HepG2 (cell line): Measurements from ENCODE around the gene ANKRD1. TPM values are rescaled to one million over a fixed set of nuclear protein-coding genes. Genes with fewer than 3 reads are reported as not detected.

ENCODE experiments used
- FOXK2 ChIP-seq: fragments of 450-650 bp; IDR thresholded peaks from 2 replicates; pipeline ENCODE4 v1.6.1; 2016
- GATAD2A ChIP-seq: IDR thresholded peaks from 2 replicates; pipeline ENCODE4 v1.6.1; 2016
- JUND ChIP-seq: sonication (generic); formaldehyde crosslinking; IDR thresholded peaks from 2 replicates; pipeline ENCODE4 v1.8.0; 2022; ENCODE audit warnings: mild to moderate bottlenecking, missing genetic modification reagents
- ZNF160 ChIP-seq: sonication (generic); formaldehyde crosslinking; IDR thresholded peaks from 2 replicates; pipeline ENCODE4 v1.8.0; 2022; ENCODE audit warnings: mild to moderate bottlenecking, inconsistent platforms, missing genetic modification reagents
- ZNF790 ChIP-seq: sonication (generic); formaldehyde crosslinking; IDR thresholded peaks from 2 replicates; pipeline ENCODE4 v1.8.0; 2022; ENCODE audit warnings: missing genetic modification reagents, mild to moderate bottlenecking, borderline replicate concordance
- ZSCAN31 ChIP-seq: sonication (generic); formaldehyde crosslinking; IDR thresholded peaks from 2 replicates; pipeline ENCODE4 v1.5.0; 2020; ENCODE audit warnings: low read depth, mild to moderate bottlenecking, missing genetic modification reagents
- polyA plus RNA-seq, 8 experiments: library from polyadenylated mRNA; depleted of rRNA in 3 of 8; stranded (reverse) in 7 of 8; unstranded in 1 of 8; fragments of >200 nt; fragmentation: Illumina TruSeq in 4 of 8; extraction: Trizol in 4 of 8; gene quantifications; 2 replicates each; pipeline versions ENCODE4 v1.2.1 to v1.2.3, GENCODE V29; 2011 to 2016; ENCODE audit warnings: low read depth in 4 of 8, missing spikeins in 1 of 8, mixed read lengths in 1 of 8; ENCODE audit not compliant: insufficient read depth in 1 of 8
- total RNA-seq, 5 experiments: library from RNA; depleted of rRNA; stranded (reverse); fragments of >200 nt; fragmentation: Illumina TruSeq; extraction: Trizol; gene quantifications; 2 replicates each; pipeline ENCODE4 v1.2.3, GENCODE V29; 2016; ENCODE audit warnings: low read depth in 1 of 5
- TF ChIP-seq, protein P1 (sequence below): sonication (generic); formaldehyde crosslinking; IDR thresholded peaks from 2 replicates; pipeline ENCODE4 v1.8.0; 2022; ENCODE audit warnings: mild to moderate bottlenecking, missing genetic modification reagents, moderate library complexity
- TF ChIP-seq, protein P2 (sequence below): sonication (generic); formaldehyde crosslinking; IDR thresholded peaks from 2 replicates; pipeline ENCODE4 v1.4.0; 2020; ENCODE audit warnings: missing genetic modification reagents
- TF ChIP-seq, protein P3 (sequence below): sonication (generic); formaldehyde crosslinking; IDR thresholded peaks from 2 replicates; pipeline ENCODE4 v1.4.0; 2020; ENCODE audit warnings: missing genetic modification reagents, borderline replicate concordance
- TF ChIP-seq, protein P4 (sequence below): IDR thresholded peaks from 2 replicates; pipeline ENCODE4 v1.6.1; 2016; ENCODE audit warnings: missing compliant biosample characterization, missing genetic modification reagents, borderline replicate concordance
- TF ChIP-seq, protein P5 (sequence below): sonication (generic); formaldehyde crosslinking; IDR thresholded peaks from 2 replicates; pipeline ENCODE4 v1.5.0; 2020; ENCODE audit warnings: mild to moderate bottlenecking, missing genetic modification reagents
- TF ChIP-seq, protein P6 (sequence below): sonication (generic); formaldehyde crosslinking; IDR thresholded peaks from 2 replicates; pipeline ENCODE4 v1.8.0; 2022; ENCODE audit warnings: mild to moderate bottlenecking, missing genetic modification reagents
- TF ChIP-seq, protein P7 (sequence below): sonication (generic); formaldehyde crosslinking; IDR thresholded peaks from 2 replicates; pipeline ENCODE4 v1.5.0; 2020; ENCODE audit warnings: mild to moderate bottlenecking, missing genetic modification reagents

ANKRD1 gene
- total and polyA plus RNA-seq, 2 of the 13 experiments (the other 11 are each of a cell fraction or from before 2014, with no cell fraction given): 19.4 to 41.8 TPM

DNA sequence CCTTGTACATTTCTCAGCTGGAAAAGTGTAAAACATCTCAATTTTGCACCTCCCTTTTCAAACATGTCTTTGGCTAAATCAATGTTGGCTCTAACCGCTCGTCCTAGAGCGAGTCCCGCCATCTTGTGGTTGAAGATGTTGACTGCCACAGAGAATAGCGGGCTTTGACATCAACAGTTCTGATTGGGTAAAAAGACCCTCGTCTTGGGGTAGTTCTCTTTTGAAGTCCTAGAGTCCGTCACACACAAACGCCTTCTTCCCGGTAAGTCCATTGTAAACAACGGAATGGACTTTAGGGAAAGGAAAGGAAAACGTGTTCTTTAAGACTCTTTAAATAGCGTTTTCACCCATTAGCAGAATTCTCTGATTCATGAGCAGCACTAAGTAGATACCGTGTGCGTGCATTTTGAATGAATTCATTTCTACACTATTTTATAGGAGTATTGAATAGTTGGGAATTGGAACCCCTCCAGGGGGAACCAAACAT is 49.6 kb downstream of the ANKRD1 start (continued):
- TF ChIP-seq, protein P1, sequence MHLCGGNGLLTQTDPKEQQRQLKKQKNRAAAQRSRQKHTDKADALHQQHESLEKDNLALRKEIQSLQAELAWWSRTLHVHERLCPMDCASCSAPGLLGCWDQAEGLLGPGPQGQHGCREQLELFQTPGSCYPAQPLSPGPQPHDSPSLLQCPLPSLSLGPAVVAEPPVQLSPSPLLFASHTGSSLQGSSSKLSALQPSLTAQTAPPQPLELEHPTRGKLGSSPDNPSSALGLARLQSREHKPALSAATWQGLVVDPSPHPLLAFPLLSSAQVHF: no peak
- TF ChIP-seq GATAD2A (CRISPR knock-in tag) (no peak), ZNF160 (CRISPR knock-in tag) (no peak), ZSCAN31 (CRISPR knock-in tag) (no peak), FOXK2 (no peak), JUND (CRISPR knock-in tag) (0 out of 2 replicates have a peak, but pooled peaks have one; percentile 26), ZNF790 (CRISPR knock-in tag) (no peak)
- TF ChIP-seq, protein P2, sequence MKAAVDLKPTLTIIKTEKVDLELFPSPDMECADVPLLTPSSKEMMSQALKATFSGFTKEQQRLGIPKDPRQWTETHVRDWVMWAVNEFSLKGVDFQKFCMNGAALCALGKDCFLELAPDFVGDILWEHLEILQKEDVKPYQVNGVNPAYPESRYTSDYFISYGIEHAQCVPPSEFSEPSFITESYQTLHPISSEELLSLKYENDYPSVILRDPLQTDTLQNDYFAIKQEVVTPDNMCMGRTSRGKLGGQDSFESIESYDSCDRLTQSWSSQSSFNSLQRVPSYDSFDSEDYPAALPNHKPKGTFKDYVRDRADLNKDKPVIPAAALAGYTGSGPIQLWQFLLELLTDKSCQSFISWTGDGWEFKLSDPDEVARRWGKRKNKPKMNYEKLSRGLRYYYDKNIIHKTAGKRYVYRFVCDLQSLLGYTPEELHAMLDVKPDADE (CRISPR knock-in tag): no peak
- TF ChIP-seq, protein P3, sequence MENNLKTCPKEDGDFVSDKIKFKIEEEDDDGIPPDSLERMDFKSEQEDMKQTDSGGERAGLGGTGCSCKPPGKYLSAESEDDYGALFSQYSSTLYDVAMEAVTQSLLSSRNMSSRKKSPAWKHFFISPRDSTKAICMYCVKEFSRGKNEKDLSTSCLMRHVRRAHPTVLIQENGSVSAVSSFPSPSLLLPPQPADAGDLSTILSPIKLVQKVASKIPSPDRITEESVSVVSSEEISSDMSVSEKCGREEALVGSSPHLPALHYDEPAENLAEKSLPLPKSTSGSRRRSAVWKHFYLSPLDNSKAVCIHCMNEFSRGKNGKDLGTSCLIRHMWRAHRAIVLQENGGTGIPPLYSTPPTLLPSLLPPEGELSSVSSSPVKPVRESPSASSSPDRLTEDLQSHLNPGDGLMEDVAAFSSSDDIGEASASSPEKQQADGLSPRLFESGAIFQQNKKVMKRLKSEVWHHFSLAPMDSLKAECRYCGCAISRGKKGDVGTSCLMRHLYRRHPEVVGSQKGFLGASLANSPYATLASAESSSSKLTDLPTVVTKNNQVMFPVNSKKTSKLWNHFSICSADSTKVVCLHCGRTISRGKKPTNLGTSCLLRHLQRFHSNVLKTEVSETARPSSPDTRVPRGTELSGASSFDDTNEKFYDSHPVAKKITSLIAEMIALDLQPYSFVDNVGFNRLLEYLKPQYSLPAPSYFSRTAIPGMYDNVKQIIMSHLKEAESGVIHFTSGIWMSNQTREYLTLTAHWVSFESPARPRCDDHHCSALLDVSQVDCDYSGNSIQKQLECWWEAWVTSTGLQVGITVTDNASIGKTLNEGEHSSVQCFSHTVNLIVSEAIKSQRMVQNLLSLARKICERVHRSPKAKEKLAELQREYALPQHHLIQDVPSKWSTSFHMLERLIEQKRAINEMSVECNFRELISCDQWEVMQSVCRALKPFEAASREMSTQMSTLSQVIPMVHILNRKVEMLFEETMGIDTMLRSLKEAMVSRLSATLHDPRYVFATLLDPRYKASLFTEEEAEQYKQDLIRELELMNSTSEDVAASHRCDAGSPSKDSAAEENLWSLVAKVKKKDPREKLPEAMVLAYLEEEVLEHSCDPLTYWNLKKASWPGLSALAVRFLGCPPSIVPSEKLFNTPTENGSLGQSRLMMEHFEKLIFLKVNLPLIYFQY (CRISPR knock-in tag): no peak
- TF ChIP-seq, protein P4, sequence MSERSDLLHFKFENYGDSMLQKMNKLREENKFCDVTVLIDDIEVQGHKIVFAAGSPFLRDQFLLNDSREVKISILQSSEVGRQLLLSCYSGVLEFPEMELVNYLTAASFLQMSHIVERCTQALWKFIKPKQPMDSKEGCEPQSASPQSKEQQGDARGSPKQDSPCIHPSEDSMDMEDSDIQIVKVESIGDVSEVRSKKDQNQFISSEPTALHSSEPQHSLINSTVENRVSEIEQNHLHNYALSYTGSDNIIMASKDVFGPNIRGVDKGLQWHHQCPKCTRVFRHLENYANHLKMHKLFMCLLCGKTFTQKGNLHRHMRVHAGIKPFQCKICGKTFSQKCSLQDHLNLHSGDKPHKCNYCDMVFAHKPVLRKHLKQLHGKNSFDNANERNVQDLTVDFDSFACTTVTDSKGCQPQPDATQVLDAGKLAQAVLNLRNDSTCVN (CRISPR knock-in tag): no peak
- TF ChIP-seq, protein P5, sequence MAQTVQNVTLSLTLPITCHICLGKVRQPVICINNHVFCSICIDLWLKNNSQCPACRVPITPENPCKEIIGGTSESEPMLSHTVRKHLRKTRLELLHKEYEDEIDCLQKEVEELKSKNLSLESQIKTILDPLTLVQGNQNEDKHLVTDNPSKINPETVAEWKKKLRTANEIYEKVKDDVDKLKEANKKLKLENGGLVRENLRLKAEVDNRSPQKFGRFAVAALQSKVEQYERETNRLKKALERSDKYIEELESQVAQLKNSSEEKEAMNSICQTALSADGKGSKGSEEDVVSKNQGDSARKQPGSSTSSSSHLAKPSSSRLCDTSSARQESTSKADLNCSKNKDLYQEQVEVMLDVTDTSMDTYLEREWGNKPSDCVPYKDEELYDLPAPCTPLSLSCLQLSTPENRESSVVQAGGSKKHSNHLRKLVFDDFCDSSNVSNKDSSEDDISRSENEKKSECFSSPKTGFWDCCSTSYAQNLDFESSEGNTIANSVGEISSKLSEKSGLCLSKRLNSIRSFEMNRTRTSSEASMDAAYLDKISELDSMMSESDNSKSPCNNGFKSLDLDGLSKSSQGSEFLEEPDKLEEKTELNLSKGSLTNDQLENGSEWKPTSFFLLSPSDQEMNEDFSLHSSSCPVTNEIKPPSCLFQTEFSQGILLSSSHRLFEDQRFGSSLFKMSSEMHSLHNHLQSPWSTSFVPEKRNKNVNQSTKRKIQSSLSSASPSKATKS (CRISPR knock-in tag): peak; percentile 39; the same call in 1 of the 2 replicates
- TF ChIP-seq, protein P6, sequence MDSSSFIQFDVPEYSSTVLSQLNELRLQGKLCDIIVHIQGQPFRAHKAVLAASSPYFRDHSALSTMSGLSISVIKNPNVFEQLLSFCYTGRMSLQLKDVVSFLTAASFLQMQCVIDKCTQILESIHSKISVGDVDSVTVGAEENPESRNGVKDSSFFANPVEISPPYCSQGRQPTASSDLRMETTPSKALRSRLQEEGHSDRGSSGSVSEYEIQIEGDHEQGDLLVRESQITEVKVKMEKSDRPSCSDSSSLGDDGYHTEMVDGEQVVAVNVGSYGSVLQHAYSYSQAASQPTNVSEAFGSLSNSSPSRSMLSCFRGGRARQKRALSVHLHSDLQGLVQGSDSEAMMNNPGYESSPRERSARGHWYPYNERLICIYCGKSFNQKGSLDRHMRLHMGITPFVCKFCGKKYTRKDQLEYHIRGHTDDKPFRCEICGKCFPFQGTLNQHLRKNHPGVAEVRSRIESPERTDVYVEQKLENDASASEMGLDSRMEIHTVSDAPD (CRISPR knock-in tag): no peak
- TF ChIP-seq, protein P7, sequence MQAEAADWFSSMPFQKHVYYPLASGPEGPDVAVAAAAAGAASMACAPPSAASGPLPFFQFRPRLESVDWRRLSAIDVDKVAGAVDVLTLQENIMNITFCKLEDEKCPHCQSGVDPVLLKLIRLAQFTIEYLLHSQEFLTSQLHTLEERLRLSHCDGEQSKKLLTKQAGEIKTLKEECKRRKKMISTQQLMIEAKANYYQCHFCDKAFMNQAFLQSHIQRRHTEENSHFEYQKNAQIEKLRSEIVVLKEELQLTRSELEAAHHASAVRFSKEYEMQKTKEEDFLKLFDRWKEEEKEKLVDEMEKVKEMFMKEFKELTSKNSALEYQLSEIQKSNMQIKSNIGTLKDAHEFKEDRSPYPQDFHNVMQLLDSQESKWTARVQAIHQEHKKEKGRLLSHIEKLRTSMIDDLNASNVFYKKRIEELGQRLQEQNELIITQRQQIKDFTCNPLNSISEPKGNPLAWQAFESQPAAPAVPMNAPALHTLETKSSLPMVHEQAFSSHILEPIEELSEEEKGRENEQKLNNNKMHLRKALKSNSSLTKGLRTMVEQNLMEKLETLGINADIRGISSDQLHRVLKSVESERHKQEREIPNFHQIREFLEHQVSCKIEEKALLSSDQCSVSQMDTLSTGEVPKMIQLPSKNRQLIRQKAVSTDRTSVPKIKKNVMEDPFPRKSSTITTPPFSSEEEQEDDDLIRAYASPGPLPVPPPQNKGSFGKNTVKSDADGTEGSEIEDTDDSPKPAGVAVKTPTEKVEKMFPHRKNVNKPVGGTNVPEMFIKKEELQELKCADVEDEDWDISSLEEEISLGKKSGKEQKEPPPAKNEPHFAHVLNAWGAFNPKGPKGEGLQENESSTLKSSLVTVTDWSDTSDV (CRISPR knock-in tag): no peak
